Measurements from ENCODE around the gene TRIP12. TPM values are rescaled to one million over a fixed set of nuclear protein-coding genes. Genes with fewer than 3 reads are reported as not detected.

The TRIP12 gene
- total and polyA plus RNA-seq, 2 of the 13 experiments (the other 11 are each of a cell fraction or from before 2014, with no cell fraction given): 72.1 to 153 TPM

DNA sequence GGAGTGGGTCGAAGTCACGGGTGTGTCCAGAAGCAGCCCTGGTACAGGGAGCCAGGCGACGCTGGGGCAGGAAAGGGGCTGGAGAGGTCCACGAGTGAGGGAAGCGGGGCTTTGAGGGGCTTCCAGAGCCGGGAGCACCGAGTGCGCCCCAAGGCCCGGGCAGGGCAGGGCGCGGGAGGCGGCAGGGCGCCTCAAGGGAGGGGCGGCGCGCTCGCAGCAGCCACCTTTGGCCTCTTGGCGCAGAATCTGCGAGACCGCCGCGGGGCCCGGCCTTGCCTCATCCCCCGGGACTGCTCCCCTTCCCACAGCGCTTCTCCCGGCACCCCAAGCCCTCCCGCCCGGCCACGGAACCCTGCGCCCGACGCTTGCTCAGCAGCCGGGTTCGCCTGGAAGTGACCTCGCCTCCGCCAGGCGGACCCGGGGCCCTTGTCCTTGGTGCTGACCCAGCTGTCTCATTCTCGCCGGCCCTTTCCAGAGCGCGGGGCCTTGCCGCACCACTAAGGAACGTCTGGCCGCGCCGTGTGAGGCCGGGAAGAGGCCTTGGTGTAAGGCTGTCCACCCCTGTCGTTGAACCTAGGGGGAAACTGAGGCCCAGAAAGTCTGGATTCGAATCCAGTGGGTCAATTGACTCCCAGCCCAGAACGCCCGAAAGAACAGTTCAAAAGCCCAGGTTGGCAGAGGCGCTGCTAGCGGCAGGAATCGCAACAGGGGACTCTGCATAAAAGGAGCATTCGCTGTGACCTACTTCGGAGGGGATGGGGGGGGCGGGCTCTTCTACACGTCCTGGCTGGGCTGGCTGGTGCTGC is 206.9 kb downstream of the TRIP12 start (continued):
- TF ChIP-seq TOE1 (CRISPR knock-in tag; IDR thresholded peaks at IDR 0.05) (no peak), ZNF749 (CRISPR knock-in tag; IDR thresholded peaks at IDR 0.05; ENCODE audit: borderline replicate concordance) (no peak), ZNF224 (CRISPR knock-in tag; IDR thresholded peaks at IDR 0.05) (no peak), ZNF20 (CRISPR knock-in tag; IDR thresholded peaks at IDR 0.05) (no peak), THAP11 (CRISPR knock-in tag; IDR thresholded peaks at IDR 0.05) (no peak), MTF1 (CRISPR knock-in tag; IDR thresholded peaks at IDR 0.05) (no peak), ZNF292 (CRISPR knock-in tag; IDR thresholded peaks at IDR 0.05; ENCODE audit: borderline replicate concordance, low read depth) (no peak), ZNF891 (CRISPR knock-in tag; IDR thresholded peaks at IDR 0.05) (no peak), EHMT2 (IDR thresholded peaks at IDR 0.05; ENCODE audit: borderline replicate concordance, low read depth, low read length) (peak; percentile 91), EP300 (IDR thresholded peaks at IDR 0.05; ENCODE audit: low read depth in 2 of 2, low read length in 2 of 2) (no peak), EP300 (CRISPR knock-in tag; IDR thresholded peaks at IDR 0.05; ENCODE audit: borderline replicate concordance) (no peak), PAX8 (CRISPR knock-in tag; IDR thresholded peaks at IDR 0.05; ENCODE audit: borderline replicate concordance) (no peak), ZNF142 (CRISPR knock-in tag; IDR thresholded peaks at IDR 0.05) (no peak), NFE2 (CRISPR knock-in tag; IDR thresholded peaks at IDR 0.05) (no peak), SNRNP70 (IDR thresholded peaks at IDR 0.05; ENCODE audit: low read depth, low read length) (no peak), RBAK (CRISPR knock-in tag; IDR thresholded peaks at IDR 0.05) (0 out of 2 replicates have a peak, but pooled peaks have one; percentile 50), TERF1 (CRISPR knock-in tag; IDR thresholded peaks at IDR 0.05) (no peak)
- TF ChIP-seq, protein P1, sequence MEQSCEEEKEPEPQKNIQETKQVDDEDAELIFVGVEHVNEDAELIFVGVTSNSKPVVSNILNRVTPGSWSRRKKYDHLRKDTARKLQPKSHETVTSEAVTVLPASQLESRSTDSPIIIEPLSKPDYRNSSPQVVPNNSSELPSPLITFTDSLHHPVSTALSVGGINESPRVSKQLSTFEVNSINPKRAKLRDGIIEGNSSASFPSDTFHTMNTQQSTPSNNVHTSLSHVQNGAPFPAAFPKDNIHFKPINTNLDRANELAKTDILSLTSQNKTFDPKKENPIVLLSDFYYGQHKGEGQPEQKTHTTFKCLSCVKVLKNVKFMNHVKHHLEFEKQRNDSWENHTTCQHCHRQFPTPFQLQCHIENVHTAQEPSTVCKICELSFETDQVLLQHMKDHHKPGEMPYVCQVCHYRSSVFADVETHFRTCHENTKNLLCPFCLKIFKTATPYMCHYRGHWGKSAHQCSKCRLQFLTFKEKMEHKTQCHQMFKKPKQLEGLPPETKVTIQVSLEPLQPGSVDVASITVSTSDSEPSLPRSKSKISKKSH (CRISPR knock-in tag; IDR thresholded peaks at IDR 0.05; ENCODE audit: borderline replicate concordance): no peak
- TF ChIP-seq, protein P2, sequence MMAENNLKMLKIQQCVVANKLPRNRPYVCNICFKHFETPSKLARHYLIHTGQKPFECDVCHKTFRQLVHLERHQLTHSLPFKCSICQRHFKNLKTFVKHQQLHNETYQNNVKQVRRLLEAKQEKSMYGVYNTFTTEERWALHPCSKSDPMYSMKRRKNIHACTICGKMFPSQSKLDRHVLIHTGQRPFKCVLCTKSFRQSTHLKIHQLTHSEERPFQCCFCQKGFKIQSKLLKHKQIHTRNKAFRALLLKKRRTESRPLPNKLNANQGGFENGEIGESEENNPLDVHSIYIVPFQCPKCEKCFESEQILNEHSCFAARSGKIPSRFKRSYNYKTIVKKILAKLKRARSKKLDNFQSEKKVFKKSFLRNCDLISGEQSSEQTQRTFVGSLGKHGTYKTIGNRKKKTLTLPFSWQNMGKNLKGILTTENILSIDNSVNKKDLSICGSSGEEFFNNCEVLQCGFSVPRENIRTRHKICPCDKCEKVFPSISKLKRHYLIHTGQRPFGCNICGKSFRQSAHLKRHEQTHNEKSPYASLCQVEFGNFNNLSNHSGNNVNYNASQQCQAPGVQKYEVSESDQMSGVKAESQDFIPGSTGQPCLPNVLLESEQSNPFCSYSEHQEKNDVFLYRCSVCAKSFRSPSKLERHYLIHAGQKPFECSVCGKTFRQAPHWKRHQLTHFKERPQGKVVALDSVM (CRISPR knock-in tag; IDR thresholded peaks at IDR 0.05): no peak
